Femur (tissue), 1 donor: ENCODE measurements around the gene UROS.

Experiments
- DNase-seq: peaks from one replicate; pipeline ENCODE4 v3.0.0-alpha.2; 2017

UROS gene

DNA sequence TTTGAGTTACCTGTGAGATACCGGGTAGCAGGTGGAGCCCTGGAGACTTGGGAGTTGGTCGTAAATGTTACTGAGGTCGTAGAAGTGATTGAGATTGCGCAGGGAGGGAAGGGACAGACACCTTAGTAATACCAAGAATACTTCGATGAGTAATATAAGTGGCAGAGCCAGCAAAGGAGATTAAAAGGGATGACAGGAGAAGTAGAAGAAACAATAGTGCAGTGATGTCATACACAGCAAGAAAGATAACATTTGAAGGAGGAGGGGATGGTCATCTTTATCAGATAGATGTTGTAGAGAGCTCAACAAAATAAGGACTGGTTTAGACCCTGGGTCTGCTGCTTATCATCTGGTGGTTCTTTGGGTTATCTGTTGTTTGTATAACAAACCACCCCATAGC is 5.3 kb upstream of the UROS start:
- no peak for DNase-seq

DNA sequence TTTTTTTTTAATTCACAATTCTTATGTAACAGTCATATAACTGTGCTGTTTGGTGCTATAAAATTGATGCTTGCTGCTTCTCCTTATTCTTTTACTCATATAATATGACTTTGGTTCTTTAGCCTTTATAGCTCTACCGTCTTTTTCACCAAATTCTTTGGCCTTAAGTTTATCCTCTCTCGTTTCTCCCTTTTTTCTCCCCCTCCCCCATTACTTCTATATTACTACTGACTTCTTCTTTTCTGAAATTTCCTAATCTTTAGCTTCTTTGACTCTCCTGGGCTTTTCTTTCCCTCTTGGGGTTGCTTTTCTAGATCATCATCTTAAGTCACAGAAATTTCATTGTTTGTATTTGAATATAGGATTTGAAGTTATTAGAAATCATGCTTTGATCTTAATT is 4.1 kb upstream of the UROS start:
- no peak for DNase-seq

DNA sequence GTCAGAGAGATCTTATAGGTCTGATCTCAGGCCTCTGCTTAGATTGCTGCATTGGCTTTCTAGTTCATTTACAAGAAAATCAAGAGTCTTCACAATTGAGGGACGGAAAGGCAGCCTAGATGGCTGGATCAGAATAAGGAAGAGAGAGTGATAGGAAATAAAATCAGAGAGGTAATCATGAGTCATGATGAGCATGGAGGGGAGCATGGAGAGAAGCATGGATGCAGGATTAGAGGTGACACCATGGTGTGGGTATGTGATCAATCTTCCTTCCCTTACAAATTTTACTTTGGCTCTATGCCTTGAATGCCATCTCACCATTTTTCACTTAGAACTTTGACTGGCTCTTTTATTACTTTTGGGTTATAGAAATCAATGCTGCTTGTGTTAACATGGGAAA is 1.7 kb upstream of the UROS start:
- no peak for DNase-seq

DNA sequence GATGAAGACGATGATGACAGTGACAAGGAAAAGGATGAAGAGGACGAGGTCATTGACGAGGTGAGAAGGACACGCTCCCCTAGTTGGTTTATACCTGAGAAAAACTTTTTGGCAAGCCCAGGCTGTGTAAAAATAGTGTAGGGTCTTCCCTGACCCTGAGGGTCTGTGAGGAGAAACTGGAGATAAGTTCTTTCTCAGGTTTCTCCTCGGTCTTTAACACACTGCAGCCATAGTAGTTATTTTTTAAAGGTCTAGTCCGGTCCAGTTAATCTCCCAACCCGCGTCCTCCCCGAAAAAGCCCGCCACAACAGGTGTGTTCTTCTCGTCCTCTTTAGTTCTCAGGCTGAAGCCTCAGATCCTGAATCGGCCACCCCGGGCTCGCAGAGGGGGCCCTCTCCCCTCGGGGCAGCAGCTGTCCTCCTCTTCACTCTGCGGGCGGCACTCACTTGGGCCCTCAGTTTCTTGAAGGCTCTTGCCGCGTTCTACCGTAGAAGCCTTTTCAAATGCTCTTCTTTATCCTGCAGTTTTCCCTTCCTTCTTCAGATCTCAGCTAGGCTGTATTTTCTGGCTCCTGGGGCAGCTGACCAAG is 699 bp upstream of the UROS start:
- DNase-seq = no peak

DNA sequence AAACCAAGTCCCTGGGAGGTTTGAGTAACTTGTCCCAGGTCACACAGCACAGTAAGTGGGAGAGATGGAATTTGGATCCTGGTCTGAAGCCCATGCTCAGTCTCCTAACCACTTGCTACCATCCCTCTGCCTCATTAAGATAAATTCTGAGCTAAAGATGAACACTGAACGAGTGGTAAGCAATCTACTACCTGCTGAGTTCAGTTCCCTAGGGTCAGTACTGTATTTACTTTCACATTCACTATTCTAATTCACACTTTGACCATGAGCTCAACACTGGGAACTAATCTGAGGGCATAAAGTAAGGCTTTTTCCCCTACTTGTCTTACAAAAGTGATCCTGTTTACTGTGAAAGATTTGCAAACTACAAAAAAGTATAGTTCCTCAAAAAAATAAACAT is 2.4 kb downstream of the UROS start:
- no peak for DNase-seq

DNA sequence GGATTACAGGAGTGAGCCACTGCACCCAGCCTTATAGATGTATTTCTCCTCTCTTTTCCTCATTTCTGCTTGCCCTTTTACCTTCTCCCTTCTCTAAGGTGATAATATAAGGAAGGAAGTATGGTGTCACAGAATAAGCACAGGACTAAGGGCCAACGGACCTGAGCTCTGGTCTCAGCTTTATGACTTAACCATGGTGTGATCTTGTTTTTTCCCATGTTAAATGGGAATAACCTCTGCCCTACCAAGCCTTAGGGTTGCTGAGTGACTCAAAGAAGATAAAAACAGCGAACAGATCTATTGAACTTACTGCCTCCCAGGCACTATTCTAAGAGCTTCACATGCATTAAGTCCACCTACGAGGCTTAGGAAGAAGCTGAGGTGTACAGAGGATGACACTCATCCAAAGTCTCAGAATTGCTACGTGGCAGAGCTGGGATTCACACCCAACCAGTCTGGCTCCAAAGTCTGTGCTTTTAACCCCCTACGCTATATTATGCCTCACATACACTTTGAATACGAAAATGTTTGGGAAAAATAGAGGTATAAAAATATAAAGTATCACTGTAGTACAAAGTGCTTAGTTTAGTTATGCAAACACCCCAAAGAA is 5.6 kb downstream of the UROS start:
- DNase-seq = no peak

- no peak for DNase-seq
Observed at GRCh38 chr10:125816548-125816947, 6.5 kb downstream of the UROS start.

GRCh38 chr10:125815764-125816163 is 7.3 kb downstream of the UROS start:
- DNase-seq = no peak

- DNase-seq = no peak
Observed at GRCh38 chr10:125812128-125812750, 10.8 kb downstream of the UROS start.

DNA sequence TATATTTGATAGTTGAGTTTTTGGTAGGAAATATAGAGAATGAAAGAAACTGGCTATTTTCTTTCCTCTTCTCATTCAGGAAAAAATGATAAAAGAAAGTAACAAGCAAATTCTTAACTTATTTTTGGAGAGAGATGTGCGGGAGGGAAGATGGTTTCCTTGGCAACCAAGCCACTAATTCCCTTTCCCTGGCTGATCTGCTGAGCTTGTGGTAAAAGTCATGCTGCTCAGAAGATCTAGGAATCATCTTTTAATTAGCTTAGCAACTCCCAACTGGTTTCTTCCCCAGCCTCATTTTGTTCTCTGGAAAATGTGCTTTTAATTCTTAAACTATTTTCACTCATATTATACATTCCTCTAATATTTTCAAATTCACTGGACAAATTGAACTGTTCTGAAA is 11.8 kb downstream of the UROS start:
- DNase-seq = no peak

DNA sequence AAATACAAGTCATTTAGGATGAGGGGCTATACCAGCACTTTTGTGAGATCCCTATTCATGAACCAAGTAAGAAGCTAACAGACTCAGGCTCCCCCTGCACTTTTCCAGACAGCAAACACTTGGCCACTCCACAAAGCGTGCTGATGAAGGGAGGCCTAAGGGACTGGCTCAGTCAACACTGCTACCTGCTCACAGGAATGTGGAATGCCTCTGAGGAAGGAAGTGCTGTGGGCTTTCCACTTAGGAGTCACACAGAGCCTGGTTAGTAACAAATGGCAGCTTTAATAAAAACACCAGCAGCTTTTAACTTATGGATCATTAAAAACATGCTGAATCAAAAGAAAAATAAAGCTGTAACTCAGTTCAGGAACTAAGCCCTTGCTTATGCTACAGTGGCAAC is 15.0 kb downstream of the UROS start:
- no peak for DNase-seq

DNA sequence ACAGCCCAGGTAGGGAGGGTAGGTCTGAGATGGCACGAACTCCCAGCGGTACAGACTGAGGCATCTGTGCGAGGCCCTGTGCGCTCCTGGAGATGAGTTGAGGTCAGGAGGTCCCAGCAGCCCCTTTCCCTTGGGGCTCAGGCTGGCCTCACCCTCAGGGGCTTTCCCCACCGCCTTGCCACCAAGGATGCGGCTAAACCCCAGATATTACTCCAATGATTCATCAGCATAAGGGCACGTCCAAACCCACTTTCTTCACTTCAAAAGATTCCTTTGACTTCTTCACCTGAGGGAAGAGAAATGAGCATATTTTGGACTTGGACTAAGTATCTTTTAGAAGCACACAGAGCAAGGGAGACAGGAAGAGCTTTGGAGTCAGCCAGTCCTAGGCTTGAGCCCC is 20.3 kb downstream of the UROS start:
- DNase-seq = no peak

DNA sequence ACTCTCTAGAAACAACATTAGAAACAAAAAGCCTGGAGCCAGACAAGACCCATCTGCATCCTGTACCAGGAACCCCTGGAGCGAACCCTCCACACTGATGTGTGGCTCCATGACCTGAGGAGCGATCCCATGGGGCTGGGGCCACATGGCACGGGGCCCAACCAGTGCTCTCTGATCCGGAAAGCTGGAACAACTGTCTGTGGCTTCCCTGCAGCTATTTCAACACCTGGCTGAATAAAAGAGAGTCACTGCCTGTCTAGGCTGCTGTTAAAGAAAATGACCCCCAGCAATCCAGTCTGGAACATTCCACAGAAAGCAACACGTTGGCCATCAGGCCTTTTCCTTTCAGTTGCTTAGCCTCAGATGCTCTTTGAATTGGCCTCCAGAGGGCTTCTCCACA is 20.9 kb downstream of the UROS start:
- no peak for DNase-seq

DNA sequence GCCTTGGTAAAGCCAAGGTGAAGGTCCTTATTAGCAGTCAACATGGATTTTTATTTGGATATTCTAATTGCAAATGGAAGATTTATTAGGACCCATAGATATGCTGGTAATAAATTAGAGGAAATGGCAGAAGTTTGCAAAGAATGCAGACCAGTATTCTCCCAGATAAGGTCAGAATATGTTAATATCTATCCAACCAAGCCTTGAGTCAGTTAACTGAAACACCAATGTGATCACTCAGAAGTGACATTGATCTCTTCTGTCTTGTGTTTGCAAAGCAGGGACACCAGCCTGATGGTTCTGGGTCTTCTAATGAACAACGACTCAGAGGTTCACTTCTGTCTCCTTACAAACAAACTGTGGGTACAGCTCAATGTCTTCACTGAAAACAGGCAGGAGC is 21.5 kb downstream of the UROS start:
- no peak for DNase-seq

- no peak for DNase-seq
Observed at GRCh38 chr10:125799451-125800182, 23.4 kb downstream of the UROS start.

- no peak for DNase-seq
Observed at GRCh38 chr10:125797994-125798662, 24.9 kb downstream of the UROS start.

- DNase-seq = no peak
Observed at GRCh38 chr10:125797424-125797823, 25.6 kb downstream of the UROS start.

- DNase-seq = no peak
Observed at GRCh38 chr10:125795637-125796190, 27.3 kb downstream of the UROS start.

DNA sequence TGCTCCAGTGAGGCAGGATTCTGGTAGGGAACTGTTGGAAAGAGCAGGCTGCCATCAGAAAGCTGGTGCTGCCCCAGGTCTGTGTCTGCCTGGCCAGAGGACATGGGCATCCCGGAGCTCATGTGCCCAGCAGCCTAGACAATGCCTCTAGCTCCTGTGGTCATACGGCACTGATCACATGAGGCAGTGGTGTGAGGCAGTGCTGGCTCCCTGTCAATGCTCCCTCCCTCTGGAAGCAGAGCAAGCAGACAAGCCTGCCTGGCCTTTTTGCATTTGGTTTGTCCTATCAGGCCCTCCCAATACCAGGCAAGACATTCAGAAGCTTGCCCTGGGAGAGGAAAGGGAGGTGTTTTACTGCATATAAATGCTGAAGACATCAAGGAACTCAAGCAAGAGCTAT is 27.9 kb downstream of the UROS start:
- DNase-seq = no peak

GRCh38 chr10:125792342-125793300 is 30.4 kb downstream of the UROS start:
- DNase-seq = no peak

- no peak for DNase-seq
Observed at GRCh38 chr10:125788156-125789034, 34.7 kb downstream of the UROS start.
